ENCODE data around the gene PRIMPOL. TPM values are rescaled to one million over a fixed set of nuclear protein-coding genes. Genes with fewer than 3 reads are reported as not detected.

The PRIMPOL gene
- total RNA-seq, 1 experiment from 2014 or later = 8.3 TPM

DNA sequence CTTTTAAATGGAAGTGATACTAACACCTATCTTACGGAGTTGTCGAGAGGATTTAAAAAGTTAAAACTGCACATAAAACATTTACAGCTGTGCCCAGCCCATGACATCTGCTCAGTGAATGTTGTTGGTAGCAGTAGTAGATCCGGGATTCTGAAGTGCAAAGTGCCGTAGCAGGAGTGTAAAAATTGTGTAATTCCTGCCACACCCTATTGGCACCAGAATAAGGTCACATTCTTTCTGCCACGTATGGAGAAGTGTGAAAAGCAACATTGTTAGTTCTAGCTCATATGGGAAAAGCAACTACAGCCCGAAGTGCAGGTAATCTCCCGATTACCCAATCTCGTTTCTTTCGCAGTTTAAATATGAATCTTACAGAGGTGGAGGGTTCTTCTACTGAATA lies 31.2 kb downstream of the PRIMPOL start (continued):
- TF ChIP-seq, protein P1, sequence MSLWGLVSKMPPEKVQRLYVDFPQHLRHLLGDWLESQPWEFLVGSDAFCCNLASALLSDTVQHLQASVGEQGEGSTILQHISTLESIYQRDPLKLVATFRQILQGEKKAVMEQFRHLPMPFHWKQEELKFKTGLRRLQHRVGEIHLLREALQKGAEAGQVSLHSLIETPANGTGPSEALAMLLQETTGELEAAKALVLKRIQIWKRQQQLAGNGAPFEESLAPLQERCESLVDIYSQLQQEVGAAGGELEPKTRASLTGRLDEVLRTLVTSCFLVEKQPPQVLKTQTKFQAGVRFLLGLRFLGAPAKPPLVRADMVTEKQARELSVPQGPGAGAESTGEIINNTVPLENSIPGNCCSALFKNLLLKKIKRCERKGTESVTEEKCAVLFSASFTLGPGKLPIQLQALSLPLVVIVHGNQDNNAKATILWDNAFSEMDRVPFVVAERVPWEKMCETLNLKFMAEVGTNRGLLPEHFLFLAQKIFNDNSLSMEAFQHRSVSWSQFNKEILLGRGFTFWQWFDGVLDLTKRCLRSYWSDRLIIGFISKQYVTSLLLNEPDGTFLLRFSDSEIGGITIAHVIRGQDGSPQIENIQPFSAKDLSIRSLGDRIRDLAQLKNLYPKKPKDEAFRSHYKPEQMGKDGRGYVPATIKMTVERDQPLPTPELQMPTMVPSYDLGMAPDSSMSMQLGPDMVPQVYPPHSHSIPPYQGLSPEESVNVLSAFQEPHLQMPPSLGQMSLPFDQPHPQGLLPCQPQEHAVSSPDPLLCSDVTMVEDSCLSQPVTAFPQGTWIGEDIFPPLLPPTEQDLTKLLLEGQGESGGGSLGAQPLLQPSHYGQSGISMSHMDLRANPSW (CRISPR knock-in tag; conservative IDR thresholded peaks at IDR 0.05; ENCODE audit: low read depth) = no peak
- TF ChIP-seq, protein P2, sequence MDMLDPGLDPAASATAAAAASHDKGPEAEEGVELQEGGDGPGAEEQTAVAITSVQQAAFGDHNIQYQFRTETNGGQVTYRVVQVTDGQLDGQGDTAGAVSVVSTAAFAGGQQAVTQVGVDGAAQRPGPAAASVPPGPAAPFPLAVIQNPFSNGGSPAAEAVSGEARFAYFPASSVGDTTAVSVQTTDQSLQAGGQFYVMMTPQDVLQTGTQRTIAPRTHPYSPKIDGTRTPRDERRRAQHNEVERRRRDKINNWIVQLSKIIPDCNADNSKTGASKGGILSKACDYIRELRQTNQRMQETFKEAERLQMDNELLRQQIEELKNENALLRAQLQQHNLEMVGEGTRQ (CRISPR knock-in tag; IDR thresholded peaks at IDR 0.05) = no peak
- TF ChIP-seq, protein P3, sequence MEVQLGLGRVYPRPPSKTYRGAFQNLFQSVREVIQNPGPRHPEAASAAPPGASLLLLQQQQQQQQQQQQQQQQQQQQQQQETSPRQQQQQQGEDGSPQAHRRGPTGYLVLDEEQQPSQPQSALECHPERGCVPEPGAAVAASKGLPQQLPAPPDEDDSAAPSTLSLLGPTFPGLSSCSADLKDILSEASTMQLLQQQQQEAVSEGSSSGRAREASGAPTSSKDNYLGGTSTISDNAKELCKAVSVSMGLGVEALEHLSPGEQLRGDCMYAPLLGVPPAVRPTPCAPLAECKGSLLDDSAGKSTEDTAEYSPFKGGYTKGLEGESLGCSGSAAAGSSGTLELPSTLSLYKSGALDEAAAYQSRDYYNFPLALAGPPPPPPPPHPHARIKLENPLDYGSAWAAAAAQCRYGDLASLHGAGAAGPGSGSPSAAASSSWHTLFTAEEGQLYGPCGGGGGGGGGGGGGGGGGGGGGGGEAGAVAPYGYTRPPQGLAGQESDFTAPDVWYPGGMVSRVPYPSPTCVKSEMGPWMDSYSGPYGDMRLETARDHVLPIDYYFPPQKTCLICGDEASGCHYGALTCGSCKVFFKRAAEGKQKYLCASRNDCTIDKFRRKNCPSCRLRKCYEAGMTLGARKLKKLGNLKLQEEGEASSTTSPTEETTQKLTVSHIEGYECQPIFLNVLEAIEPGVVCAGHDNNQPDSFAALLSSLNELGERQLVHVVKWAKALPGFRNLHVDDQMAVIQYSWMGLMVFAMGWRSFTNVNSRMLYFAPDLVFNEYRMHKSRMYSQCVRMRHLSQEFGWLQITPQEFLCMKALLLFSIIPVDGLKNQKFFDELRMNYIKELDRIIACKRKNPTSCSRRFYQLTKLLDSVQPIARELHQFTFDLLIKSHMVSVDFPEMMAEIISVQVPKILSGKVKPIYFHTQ (CRISPR knock-in tag; IDR thresholded peaks at IDR 0.05) = no peak
- TF ChIP-seq ZNF263 (CRISPR knock-in tag; IDR thresholded peaks at IDR 0.05; ENCODE audit: low read depth) (no peak), ZNF232 (CRISPR knock-in tag; IDR thresholded peaks at IDR 0.05) (no peak), RELA (CRISPR knock-in tag; IDR thresholded peaks at IDR 0.05; ENCODE audit: borderline replicate concordance) (no peak), ATF1 (CRISPR knock-in tag; IDR thresholded peaks at IDR 0.05) (no peak)
- TF ChIP-seq, protein P4, sequence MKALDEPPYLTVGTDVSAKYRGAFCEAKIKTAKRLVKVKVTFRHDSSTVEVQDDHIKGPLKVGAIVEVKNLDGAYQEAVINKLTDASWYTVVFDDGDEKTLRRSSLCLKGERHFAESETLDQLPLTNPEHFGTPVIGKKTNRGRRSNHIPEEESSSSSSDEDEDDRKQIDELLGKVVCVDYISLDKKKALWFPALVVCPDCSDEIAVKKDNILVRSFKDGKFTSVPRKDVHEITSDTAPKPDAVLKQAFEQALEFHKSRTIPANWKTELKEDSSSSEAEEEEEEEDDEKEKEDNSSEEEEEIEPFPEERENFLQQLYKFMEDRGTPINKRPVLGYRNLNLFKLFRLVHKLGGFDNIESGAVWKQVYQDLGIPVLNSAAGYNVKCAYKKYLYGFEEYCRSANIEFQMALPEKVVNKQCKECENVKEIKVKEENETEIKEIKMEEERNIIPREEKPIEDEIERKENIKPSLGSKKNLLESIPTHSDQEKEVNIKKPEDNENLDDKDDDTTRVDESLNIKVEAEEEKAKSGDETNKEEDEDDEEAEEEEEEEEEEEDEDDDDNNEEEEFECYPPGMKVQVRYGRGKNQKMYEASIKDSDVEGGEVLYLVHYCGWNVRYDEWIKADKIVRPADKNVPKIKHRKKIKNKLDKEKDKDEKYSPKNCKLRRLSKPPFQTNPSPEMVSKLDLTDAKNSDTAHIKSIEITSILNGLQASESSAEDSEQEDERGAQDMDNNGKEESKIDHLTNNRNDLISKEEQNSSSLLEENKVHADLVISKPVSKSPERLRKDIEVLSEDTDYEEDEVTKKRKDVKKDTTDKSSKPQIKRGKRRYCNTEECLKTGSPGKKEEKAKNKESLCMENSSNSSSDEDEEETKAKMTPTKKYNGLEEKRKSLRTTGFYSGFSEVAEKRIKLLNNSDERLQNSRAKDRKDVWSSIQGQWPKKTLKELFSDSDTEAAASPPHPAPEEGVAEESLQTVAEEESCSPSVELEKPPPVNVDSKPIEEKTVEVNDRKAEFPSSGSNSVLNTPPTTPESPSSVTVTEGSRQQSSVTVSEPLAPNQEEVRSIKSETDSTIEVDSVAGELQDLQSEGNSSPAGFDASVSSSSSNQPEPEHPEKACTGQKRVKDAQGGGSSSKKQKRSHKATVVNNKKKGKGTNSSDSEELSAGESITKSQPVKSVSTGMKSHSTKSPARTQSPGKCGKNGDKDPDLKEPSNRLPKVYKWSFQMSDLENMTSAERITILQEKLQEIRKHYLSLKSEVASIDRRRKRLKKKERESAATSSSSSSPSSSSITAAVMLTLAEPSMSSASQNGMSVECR (CRISPR knock-in tag; IDR thresholded peaks at IDR 0.05; ENCODE audit: borderline replicate concordance) = no peak
- TF ChIP-seq, protein P5, sequence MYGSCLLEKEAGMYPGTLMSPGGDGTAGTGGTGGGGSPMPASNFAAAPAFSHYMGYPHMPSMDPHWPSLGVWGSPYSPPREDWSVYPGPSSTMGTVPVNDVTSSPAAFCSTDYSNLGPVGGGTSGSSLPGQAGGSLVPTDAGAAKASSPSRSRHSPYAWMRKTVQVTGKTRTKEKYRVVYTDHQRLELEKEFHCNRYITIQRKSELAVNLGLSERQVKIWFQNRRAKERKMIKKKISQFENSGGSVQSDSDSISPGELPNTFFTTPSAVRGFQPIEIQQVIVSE (CRISPR knock-in tag; IDR thresholded peaks at IDR 0.05; ENCODE audit: borderline replicate concordance) = no peak
- TF ChIP-seq, protein P6, sequence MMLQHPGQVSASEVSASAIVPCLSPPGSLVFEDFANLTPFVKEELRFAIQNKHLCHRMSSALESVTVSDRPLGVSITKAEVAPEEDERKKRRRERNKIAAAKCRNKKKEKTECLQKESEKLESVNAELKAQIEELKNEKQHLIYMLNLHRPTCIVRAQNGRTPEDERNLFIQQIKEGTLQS (CRISPR knock-in tag; conservative IDR thresholded peaks at IDR 0.05) = no peak

DNA sequence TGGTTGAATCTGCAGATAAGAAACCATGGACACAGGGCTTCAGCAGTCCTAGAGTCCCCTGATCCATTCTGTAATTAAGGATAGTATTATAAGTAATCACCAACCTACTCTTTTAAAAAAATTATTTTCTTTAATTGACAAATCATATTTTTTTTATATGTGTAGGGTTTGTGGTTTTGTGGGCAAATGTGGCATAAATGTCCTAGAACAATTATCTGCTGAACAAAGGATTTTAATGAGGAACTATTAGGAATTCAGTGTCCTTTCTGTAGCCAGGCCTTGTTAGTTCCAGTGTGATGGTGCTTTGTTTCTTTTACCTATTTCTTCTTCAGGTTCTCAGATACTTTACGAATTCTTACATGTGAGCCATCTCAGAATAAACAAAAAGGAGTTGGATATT lies 32.4 kb downstream of the PRIMPOL start:
- Mint-ChIP-seq H3K27ac (no peak overlapping the region), H3K27me3 (ENCODE audit: low read depth) (no peaks in the 10 kb centered on the region), H3K9me3 (peaks cover 6% of the 10 kb centered on the region), H3K4me3 (no peak overlapping the region), H3K4me1 (no peaks in the 10 kb centered on the region), H3K36me3 (peaks cover 13% of the 10 kb centered on the region)
- ATAC-seq (no peak), DNase-seq (ENCODE audit: low spot score) (no peak)
- ChIA-PET POLR2A (no interaction called here), CTCF (no interaction called here)
- TF ChIP-seq ZNF396 (CRISPR knock-in tag; IDR thresholded peaks at IDR 0.05; ENCODE audit: borderline replicate concordance) = no peak
- TF ChIP-seq, protein P7, sequence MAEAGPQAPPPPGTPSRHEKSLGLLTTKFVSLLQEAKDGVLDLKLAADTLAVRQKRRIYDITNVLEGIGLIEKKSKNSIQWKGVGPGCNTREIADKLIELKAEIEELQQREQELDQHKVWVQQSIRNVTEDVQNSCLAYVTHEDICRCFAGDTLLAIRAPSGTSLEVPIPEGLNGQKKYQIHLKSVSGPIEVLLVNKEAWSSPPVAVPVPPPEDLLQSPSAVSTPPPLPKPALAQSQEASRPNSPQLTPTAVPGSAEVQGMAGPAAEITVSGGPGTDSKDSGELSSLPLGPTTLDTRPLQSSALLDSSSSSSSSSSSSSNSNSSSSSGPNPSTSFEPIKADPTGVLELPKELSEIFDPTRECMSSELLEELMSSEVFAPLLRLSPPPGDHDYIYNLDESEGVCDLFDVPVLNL (CRISPR knock-in tag; IDR thresholded peaks at IDR 0.05; ENCODE audit: borderline replicate concordance, low read depth) = no peak
- TF ChIP-seq JUN (CRISPR knock-in tag; IDR thresholded peaks at IDR 0.05) = no peak
- no peak for TF ChIP-seq TEAD4 (CRISPR knock-in tag; IDR thresholded peaks at IDR 0.05)
- TF ChIP-seq, protein P8, sequence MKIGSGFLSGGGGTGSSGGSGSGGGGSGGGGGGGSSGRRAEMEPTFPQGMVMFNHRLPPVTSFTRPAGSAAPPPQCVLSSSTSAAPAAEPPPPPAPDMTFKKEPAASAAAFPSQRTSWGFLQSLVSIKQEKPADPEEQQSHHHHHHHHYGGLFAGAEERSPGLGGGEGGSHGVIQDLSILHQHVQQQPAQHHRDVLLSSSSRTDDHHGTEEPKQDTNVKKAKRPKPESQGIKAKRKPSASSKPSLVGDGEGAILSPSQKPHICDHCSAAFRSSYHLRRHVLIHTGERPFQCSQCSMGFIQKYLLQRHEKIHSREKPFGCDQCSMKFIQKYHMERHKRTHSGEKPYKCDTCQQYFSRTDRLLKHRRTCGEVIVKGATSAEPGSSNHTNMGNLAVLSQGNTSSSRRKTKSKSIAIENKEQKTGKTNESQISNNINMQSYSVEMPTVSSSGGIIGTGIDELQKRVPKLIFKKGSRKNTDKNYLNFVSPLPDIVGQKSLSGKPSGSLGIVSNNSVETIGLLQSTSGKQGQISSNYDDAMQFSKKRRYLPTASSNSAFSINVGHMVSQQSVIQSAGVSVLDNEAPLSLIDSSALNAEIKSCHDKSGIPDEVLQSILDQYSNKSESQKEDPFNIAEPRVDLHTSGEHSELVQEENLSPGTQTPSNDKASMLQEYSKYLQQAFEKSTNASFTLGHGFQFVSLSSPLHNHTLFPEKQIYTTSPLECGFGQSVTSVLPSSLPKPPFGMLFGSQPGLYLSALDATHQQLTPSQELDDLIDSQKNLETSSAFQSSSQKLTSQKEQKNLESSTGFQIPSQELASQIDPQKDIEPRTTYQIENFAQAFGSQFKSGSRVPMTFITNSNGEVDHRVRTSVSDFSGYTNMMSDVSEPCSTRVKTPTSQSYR (CRISPR knock-in tag; IDR thresholded peaks at IDR 0.05) = no peak
